Muscle of back (tissue), 11 donors: ENCODE measurements around the gene PAEP. TPM values are rescaled to one million over a fixed set of nuclear protein-coding genes. Genes with fewer than 3 reads are reported as not detected.

Experiments
- DNase-seq, 3 donors: peaks; one replicate each; pipeline versions ENCODE4 v3.0.0 to v3.0.0-alpha.2; 2013
- polyA plus RNA-seq, 10 donors: library from polyadenylated mRNA; unstranded; fragments of 120-200 nt; gene quantifications; one replicate each; pipeline ENCODE4 v1.2.1, GENCODE V29; 2013; ENCODE audit not compliant: insufficient read length in 10 of 10

The PAEP gene
- polyA plus RNA-seq, 10 donors: 0.32 to 0.99 (median 0.63) TPM; not detected in 5

GRCh38 chr9:135612981-135613910 is 51.7 kb downstream of the PAEP start:
- DNase-seq: no peak

DNA sequence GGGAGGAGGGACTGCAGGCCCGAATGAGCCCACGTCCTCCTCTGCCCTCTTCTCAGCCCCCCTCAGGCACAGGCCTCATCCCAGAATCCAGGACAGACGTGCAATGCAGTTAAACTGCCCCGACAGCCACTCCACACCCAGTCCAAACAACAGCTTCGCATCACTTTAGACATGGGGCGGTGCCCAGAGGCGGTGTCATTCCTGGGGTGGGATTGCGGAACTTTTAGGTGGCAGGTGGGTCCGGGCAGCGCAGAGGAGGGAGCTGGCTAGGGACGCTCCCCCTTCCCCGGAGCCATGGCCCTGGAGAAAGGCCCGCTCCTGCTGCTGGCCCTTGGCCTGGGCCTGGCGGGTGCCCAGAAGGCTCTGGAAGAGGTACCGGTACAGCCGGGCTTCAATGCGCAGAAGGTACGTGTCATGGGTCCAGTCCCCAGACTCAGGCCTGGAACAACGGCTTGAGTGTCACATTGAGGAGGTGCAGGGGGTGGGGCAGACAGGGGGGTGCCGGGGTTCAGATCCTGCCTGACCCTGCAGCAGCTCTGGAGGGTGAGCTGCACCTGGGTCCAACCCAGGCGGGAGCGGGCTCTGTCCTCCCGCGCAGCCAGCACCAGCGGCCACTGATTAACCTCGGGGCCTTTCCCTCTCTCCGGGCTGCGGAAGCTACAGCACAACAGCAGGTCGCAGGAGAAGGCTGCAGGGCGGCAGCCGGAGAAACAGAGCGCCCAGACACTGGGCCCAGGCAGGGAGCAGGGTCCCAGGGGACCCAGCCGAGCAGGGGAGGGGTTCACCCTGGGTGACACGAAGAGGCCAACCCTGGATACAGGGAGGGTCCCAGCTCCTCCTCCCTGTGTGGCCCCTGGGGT is 52.6 kb downstream of the PAEP start:
- no peak for DNase-seq

DNA sequence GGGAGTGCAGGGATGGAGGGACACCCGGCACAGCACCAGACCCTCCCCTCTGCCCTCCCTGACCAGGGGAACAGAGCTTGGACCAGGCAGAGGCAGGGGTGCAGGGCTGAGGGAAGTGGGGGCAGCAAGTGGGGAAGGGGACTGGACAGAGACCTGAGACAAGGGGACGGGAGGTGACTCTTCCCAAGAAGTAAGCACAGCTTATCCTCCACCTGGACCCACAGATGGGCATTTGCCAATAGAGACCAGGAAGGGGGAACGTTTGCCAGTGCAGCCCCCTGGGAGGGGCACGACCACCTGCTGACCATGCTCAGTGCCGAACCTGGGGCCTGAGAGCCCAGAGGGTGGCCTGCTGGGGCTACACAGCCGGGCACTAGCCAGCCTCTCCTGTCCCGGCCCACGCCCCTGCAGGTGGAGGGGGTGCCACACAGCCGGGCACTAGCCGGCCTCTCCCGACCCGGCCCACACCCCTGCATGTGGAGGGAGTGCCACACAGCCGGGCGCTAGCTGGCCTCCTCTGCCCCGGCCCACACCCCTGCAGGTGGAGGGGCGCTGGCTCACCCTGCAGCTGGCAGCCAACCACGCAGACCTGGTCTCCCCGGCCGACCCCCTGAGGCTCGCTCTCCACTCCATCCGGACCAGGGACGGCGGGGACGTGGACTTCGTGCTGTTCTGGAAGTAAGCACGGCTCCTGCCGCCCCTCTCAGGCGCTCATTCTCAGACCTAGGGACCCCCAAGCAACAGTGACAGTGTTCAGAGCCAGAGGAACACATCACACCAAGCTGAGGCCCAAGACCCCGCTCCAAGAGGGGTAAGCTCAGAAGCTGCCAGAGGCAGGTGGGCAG is 53.5 kb downstream of the PAEP start:
- DNase-seq: no peak

DNA sequence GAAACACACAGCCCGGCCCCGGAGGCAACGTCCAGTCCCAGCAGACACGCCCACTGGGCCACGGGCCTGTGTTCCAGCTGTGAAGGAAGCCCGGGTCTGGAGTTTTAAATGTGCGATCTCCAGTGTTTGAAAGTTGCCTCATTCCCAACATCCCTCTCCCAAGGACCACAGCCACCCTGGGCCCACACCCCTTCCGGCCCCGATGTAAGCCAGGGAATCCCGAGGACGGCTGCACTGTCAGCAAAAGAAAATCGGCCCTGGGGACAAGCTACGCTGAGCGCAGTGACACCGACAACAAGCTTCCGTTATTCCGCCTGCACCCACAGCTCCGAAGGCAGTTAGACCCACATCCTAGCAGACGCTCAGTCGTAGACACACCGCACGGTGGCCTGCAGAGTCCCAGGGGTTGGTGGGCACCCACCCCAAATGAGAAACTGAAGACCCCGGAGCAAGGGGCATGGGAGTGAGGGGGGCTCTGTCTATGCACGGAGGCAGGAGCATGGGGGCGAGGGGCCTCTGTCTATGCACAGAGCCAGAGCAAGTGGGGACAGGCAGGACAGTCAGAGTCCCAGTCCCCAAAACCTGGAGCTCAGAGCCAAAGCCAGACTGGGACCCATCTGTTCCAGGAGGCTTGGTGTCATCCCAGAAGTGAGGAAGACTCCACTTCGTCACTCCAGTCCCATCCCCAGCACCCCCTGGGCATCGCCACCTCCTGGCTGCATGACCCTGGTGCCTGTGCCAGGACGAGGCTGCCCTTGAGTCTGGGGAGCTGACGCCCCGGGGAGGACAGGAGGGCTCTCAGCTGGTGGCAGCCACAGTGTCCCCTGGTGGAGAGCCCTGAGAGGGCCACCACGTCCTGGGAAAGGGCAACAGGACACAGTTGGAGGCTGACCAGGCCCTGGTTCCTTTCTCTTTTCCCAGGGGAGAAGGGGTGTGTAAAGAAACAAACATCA is 54.4 kb downstream of the PAEP start:
- DNase-seq: peak in 1 of 3 donors; percentile 36

Other genes with a start within 250 kb of the PAEP start
- 10 to 100 TPM in 5 of 10 donors, 1 to 10 TPM in 5; 8.8 to 14.1 (median 9.9) TPM for gene PPP1R26, start 82.0 kb upstream of the PAEP start, polyA plus RNA-seq
- gene MRPS2, start 61.1 kb upstream of the PAEP start, polyA plus RNA-seq: 10 to 100 TPM; 25.2 to 36.8 (median 30.2) TPM
- gene LCN1, start 40.3 kb upstream of the PAEP start, polyA plus RNA-seq: not detected
- not detected for gene OBP2A, start 15.6 kb upstream of the PAEP start, polyA plus RNA-seq
- not detected for gene GLT6D1, start 77.8 kb downstream of the PAEP start, polyA plus RNA-seq
- not detected for gene LCN9, start 101.6 kb downstream of the PAEP start, polyA plus RNA-seq
- gene SOHLH1, start 137.7 kb downstream of the PAEP start, polyA plus RNA-seq: under 1 TPM in 7 of 10 donors, not detected in 3; 0.11 to 0.29 (median 0.21) TPM
- 10 to 100 TPM in 3 of 10 donors, 1 to 10 TPM in 7; 2.8 to 13.6 (median 7.2) TPM for gene KCNT1, start 140.4 kb downstream of the PAEP start, polyA plus RNA-seq